Stomach (tissue), 9 donors: ENCODE measurements around the gene AICDA. TPM values are rescaled to one million over a fixed set of nuclear protein-coding genes. Genes with fewer than 3 reads are reported as not detected.
"Not testable (repeated sequence)": the region's sequence is repeated elsewhere in the genome, so short reads cannot be mapped to it uniquely, and the experiment has no call there.

Source experiments
- DNase-seq, 2 donors: peaks; one replicate each; pipeline versions ENCODE4 v3.0.0 to v3.0.0-alpha.2; 2013 to 2019
- H3K27ac ChIP-seq, 5 donors: fragments of 200-600 bp in 4 of 5; sonication (generic) in 4 of 5; one replicate each; pipeline ENCODE4 v1.5.1; 2013 to 2019; ENCODE audit warnings: mild to moderate bottlenecking in 1 of 5, moderate library complexity in 1 of 5
- H3K27me3 ChIP-seq, 3 donors: fragments of 200-600 bp; sonication (generic); one replicate each; pipeline ENCODE4 v1.5.1; 2017 to 2019; ENCODE audit warnings: mixed run types in 1 of 3
- H3K36me3 ChIP-seq, 4 donors: fragments of 200-600 bp; sonication (generic); 1 replicate in 3 of 4; 2 replicates in 1 of 4; pipeline ENCODE4 v1.5.1; 2016 to 2019
- H3K4me1 ChIP-seq, 4 donors: fragments of 200-600 bp; sonication (generic); one replicate each; pipeline ENCODE4 v1.5.1; 2016 to 2019
- H3K4me3 ChIP-seq, 4 donors: fragments of 200-600 bp; sonication (generic) in 3 of 4; one replicate each; pipeline ENCODE4 v1.5.1; 2016 to 2019; ENCODE audit warnings: mild to moderate bottlenecking in 1 of 4
- H3K9me3 ChIP-seq, 4 donors: fragments of 200-600 bp; sonication (generic); one replicate each; pipeline ENCODE4 v1.5.1; 2016 to 2019
- CTCF ChIP-seq, 7 experiments: fragments of 450-650 bp in 4 of 7; fragments of 200-600 bp in 3 of 7; sonication (generic) in 3 of 7; IDR thresholded peaks; one replicate each; pipeline ENCODE4 v1.5.1; 2016 to 2019; ENCODE audit warnings: antibody characterized with exemption in 7 of 7, control low read depth in 2 of 7, mild to moderate bottlenecking in 1 of 7
- EP300 ChIP-seq: sonication (generic); formaldehyde crosslinking; IDR thresholded peaks from one replicate; pipeline ENCODE4 v1.6.1; 2017; ENCODE audit warnings: antibody characterized with exemption
- POLR2A ChIP-seq, 4 donors: fragments of 450-650 bp; IDR thresholded peaks; one replicate each; pipeline ENCODE4 v1.6.1; 2016; ENCODE audit warnings: antibody characterized with exemption in 4 of 4, control low read depth in 2 of 4, mild to moderate bottlenecking in 1 of 4, moderate library complexity in 1 of 4
- POLR2AphosphoS5 ChIP-seq, 3 donors: sonication (generic); formaldehyde crosslinking; IDR thresholded peaks; one replicate each; pipeline ENCODE4 v1.6.1; 2016; ENCODE audit warnings: antibody characterized with exemption in 3 of 3
- WGBS, 5 donors: extraction: QIAGEN DNeasy Blood & Tissue Kit in 3 of 5; methylation state at CpG; one replicate each; pipeline versions ENCODE4 v1.1.5 to v1.1.7; 2013 to 2018; 5-methylcytosine and 5-hydroxymethylcytosine counted together
- intact Hi-C: fragments of 100-400 bp; cut with DNase I; formaldehyde crosslinking; loops from one replicate; pipeline ENCODE4 v1.15.1; 2023; ENCODE audit warnings: low total_unique reads
- polyA plus RNA-seq, 3 donors: library from polyadenylated mRNA; stranded (reverse); fragments of 200-250 nt; gene quantifications; one replicate each; pipeline ENCODE4 v1.2.3, GENCODE V29; 2013
- total RNA-seq, 5 donors: library from RNA; depleted of rRNA; stranded (reverse); fragments of >200 nt; gene quantifications; one replicate each; pipeline versions ENCODE4 v1.1.0 to v1.2.3, GENCODE V29; 2014 to 2016
- donor health status: healthy with polysubstance abuse.
- donor health status: Bipolar disorder and iron deficiency.
- donor health status: healthy.

AICDA gene
- total and polyA plus RNA-seq, 8 donors, result 0.18 to 0.37 TPM; not detected in 6

GRCh38 chr12:8637244-8637643 is 24.6 kb upstream of the AICDA start:
- Histone ChIP-seq H3K9me3 (no peaks in the 10 kb centered on the region), H3K4me1 (no peaks in the 10 kb centered on the region), H3K36me3 (no peaks in the 10 kb centered on the region), H3K27me3 (peaks cover 0 to 5% (median 0%) of the 10 kb centered on the region in 3 donors), H3K27ac (no peak overlapping the region), H3K4me3 (no peak overlapping the region)
- intact Hi-C loops, result no loop called here
- DNase-seq, result no peak
- WGBS, 5 donors, result 89 to 96% (median 92%) methylated on average over 5 to 7 of the region's 7 CpGs
- TF ChIP-seq EP300 (no peak), POLR2AphosphoS5 (IDR thresholded peaks at IDR 0.05) (no peak), POLR2A (IDR thresholded peaks at IDR 0.05) (no peak), CTCF (IDR thresholded peaks at IDR 0.05) (no peak)

GRCh38 chr12:8636581-8636980 is 23.9 kb upstream of the AICDA start:
- intact Hi-C loops, result no loop called here
- no peak overlapping the region for H3K4me3 ChIP-seq
- H3K4me1 ChIP-seq, result no peaks in the 10 kb centered on the region
- no peak for DNase-seq
- no peaks in the 10 kb centered on the region for H3K9me3 ChIP-seq
- H3K36me3 ChIP-seq, result no peaks in the 10 kb centered on the region
- H3K27me3 ChIP-seq, result peaks cover 0 to 5% (median 0%) of the 10 kb centered on the region in 3 donors
- TF ChIP-seq CTCF (IDR thresholded peaks at IDR 0.05) (no peak), EP300 (no peak), POLR2A (IDR thresholded peaks at IDR 0.05) (no peak), POLR2AphosphoS5 (IDR thresholded peaks at IDR 0.05) (no peak)
- WGBS, 5 donors, result 55 to 71% (median 60%) methylated on average over 5 of the region's 5 CpGs
- H3K27ac ChIP-seq, result no peak overlapping the region

- H3K4me1 ChIP-seq, H3K36me3 ChIP-seq, DNase-seq, H3K27me3 ChIP-seq, H3K4me3 ChIP-seq, H3K27ac ChIP-seq, intact Hi-C loops, H3K9me3 ChIP-seq: not testable (repeated sequence)
- 36 to 55% (median 42%) methylated on average over 6 to 8 of the region's 8 CpGs for WGBS, 5 donors
These were observed 23.3 kb upstream of the AICDA start for GRCh38 chr12:8636007-8636346.

GRCh38 chr12:8635342-8636006 is 22.8 kb upstream of the AICDA start:
- not testable (repeated sequence) for H3K4me1 ChIP-seq

GRCh38 chr12:8630131-8630530 is 17.5 kb upstream of the AICDA start:
- Histone ChIP-seq H3K27ac (no peak overlapping the region), H3K9me3 (no peaks in the 10 kb centered on the region), H3K4me3 (no peak overlapping the region), H3K36me3 (no peaks in the 10 kb centered on the region), H3K4me1 (no peaks in the 10 kb centered on the region), H3K27me3 (peaks cover 0 to under 1% (median 0%) of the 10 kb centered on the region in 3 donors)
- intact Hi-C loops, result no loop called here
- no peak for TF ChIP-seq EP300
- TF ChIP-seq POLR2A (IDR thresholded peaks at IDR 0.05), result no peak
- TF ChIP-seq CTCF (IDR thresholded peaks at IDR 0.05), result no peak
- no peak for TF ChIP-seq POLR2AphosphoS5 (IDR thresholded peaks at IDR 0.05)
- no peak for DNase-seq
- WGBS, 5 donors, result 87 to 95% (median 94%) methylated on average over 4 of the region's 4 CpGs

More at GRCh38 chr12:8635342-8636006, 22.8 kb upstream of the AICDA start:
- H3K27ac ChIP-seq, DNase-seq, H3K27me3 ChIP-seq, H3K4me3 ChIP-seq, H3K9me3 ChIP-seq, H3K36me3 ChIP-seq, intact Hi-C loops: not testable (repeated sequence)
- 52 to 65% (median 58%) methylated on average over 7 to 9 of the region's 9 CpGs for WGBS, 5 donors
